Measurements from ENCODE around the gene DCAF6.
"Not testable (repeated sequence)": the region's sequence is repeated elsewhere in the genome, so short reads cannot be mapped to it uniquely, and the experiment has no call there.

Gene DCAF6

DNA sequence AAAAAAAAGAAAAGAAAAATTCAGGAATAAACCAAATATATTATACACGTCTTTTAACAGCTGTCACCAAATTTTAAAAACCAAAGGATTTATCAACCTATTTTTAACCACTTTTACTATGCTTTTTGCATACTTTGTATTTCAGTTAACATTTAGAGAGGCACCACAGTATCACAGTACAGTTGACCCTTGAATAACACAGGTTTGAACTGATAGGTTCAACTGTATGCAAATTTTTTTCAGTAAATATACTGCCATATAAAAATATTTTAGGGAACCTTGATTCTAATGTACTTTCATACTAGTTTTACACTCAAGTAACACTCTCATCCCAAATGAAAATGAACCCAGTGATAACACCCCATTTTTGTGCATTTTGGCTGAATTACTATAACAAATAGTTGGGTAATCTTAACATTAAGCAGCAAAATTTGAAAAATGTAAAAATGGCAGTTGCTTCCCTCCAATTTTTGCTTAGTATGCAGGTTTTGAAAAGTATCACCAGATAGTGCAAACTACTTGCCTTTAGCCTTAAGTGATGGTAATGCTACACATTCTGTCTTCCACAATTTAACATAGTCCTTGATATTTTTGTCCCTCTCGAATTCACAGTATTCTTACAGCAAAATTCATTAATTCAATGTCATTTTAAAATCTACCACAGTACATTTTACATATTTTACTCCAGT, 11.8 kb upstream of the DCAF6 start:
- TF ChIP-seq, protein P1, sequence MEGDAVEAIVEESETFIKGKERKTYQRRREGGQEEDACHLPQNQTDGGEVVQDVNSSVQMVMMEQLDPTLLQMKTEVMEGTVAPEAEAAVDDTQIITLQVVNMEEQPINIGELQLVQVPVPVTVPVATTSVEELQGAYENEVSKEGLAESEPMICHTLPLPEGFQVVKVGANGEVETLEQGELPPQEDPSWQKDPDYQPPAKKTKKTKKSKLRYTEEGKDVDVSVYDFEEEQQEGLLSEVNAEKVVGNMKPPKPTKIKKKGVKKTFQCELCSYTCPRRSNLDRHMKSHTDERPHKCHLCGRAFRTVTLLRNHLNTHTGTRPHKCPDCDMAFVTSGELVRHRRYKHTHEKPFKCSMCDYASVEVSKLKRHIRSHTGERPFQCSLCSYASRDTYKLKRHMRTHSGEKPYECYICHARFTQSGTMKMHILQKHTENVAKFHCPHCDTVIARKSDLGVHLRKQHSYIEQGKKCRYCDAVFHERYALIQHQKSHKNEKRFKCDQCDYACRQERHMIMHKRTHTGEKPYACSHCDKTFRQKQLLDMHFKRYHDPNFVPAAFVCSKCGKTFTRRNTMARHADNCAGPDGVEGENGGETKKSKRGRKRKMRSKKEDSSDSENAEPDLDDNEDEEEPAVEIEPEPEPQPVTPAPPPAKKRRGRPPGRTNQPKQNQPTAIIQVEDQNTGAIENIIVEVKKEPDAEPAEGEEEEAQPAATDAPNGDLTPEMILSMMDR (IDR thresholded peaks at IDR 0.05; ENCODE audit: extremely low read depth, missing control alignments), result no peak
- no peak for DNase-seq (ENCODE audit: low spot score)

DNA sequence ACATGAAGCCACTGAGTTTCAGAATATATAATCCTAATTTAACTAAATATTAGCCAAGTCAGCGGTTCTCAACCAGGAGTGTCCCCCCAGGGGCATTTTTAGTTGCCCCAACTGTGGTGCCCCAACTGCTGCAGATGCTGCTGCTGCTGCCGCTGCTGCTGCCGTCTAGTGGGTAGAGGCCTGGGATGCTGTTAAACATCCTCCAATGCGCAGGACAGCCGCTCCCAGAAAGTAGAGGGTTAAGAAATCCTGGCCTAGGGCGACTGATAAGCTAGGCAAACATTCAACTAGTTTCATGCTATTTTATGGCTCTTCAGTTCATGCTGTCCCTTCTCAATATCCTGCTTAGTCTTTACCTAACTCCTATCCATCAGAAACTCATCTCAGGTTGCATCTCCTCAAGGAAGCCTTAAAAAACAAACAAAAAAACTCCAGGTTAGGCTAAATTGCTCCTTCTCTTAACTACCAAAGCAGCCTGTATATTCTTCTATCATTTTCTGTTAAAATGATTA, 9.9 kb upstream of the DCAF6 start:
- TF ChIP-seq, protein P1 (IDR thresholded peaks at IDR 0.05; ENCODE audit: extremely low read depth, missing control alignments), result no peak
- DNase-seq (ENCODE audit: low spot score), result no peak

DNA sequence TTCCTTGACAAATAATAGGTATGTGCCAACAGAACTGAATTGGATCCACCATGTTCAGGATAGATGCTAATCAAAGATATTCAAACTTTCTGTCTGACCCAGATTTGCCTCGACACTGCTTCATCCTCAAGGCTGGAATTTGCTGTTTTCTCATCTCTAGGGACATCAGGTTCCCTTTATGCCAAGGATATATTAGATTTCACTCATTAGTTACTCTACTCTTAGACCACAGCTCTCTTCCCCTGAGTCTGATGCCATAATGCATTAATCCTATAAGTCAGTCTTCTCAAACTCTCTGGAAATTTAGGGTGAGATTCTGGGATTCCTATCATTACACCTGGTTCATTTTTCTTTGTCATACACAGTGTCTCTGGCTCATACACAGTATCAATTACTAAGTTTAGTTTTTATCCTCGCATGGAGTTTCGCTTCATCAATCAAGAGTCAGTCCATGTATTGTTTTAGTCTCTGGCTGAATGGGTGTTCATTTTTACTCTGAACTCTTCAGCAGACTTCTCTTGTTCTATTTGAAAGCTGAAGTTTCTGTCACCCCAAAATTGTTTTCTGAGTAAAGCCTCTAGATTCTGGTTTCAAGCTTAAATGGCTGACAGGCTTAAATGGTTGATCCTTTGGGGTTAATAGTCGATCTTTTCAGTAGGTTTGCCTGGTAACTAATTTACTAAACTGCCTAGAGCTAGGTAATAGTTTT, 9.3 kb upstream of the DCAF6 start:
- TF ChIP-seq, protein P1 (IDR thresholded peaks at IDR 0.05; ENCODE audit: extremely low read depth, missing control alignments), result no peak
- peak; percentile 9 for DNase-seq (ENCODE audit: low spot score)

DNA sequence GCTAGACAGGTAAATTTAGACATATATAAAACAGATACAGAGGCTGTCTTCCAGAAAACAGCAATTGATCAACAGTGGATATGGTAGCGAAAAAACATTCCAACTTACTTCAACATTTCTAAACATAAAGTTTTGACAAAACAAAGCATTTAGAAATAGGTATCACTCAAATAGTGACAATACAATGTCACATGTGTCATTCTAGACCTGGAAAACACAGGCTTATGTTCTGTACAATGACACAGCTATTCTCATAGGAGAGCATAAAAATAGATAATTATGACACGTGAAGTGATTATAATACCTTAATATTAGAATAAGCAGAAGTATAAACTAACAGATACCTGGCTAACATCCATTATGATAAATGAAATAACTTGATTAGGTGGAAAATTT, 8.0 kb upstream of the DCAF6 start:
- TF ChIP-seq, protein P1 (IDR thresholded peaks at IDR 0.05; ENCODE audit: extremely low read depth, missing control alignments), result no peak
- DNase-seq (ENCODE audit: low spot score), result no peak

DNA sequence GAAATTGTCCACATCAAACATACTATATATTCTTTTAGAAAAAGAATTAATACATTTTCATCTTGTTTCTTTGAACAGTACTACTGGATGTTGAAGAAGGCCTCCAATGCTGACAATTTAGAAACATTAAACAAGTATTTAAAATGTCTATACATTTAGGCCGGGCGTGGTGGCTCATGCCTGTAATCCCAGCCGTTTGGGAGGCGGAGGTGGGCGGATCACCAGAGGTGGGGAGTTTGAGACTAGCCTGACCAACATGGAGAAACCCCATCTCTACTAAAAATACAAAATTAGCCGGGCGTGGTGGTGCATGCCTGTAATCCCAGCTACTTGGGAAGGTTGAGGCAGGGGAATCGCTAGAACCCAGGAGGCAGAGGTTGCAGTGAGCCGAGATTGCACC, 7.6 kb upstream of the DCAF6 start:
- not testable (repeated sequence) for DNase-seq (ENCODE audit: low spot score)

DNA sequence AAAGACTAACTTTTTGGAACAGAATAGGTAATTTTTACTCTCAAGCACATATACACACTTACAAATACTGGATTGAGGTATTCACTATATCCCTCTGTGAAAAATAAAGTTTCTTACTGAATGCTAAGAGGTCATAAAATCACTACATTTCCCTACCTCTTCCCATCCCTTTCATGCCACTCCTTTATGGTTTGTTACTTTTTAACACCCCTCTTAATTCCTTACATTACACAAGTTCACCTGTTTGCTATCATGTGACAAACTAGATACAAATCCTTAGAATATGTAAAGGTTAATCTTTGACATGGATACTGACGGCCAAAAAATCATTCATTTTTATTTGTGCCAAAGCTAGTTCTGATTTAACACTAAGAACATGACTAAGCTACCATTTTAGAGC, 6.8 kb upstream of the DCAF6 start:
- no peak for DNase-seq (ENCODE audit: low spot score)
- TF ChIP-seq, protein P1 (IDR thresholded peaks at IDR 0.05; ENCODE audit: extremely low read depth, missing control alignments), result no peak

DNA sequence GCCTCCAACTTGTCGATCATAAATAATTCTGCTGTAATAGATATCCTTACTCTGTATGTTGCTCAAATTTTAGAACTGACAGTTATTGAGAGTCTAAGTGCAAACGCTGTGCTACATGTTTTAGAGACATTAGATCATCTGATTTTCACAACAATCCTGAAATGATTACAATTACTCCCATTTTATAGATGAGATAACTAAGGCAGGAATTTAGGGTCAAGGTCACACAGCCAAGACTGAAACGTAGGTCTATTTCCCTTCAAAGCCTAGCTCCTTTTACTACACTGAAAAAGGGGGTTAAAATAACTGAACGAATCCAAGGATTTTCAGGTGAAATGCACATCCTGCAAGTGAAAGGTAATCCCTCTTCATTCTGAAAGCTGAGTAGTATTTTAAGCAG, 2.7 kb upstream of the DCAF6 start:
- DNase-seq (ENCODE audit: low spot score), result no peak
- TF ChIP-seq, protein P1 (IDR thresholded peaks at IDR 0.05; ENCODE audit: extremely low read depth, missing control alignments), result no peak
